ENCODE measurements around the gene OR52W1. TPM values are rescaled to one million over a fixed set of nuclear protein-coding genes. Genes with fewer than 3 reads are reported as not detected.

The OR52W1 gene
- total RNA-seq, 1 donor from 2014 or later = not detected

Other genes with a start within 250 kb of the OR52W1 start
- not detected for gene OR56A5, start 230.7 kb upstream of the OR52W1 start, total RNA-seq
- not detected for gene OR52L1, start 212.2 kb upstream of the OR52W1 start, total RNA-seq
- not detected for gene OR56A4, start 192.3 kb upstream of the OR52W1 start, total RNA-seq
- gene OR56A1, start 168.5 kb upstream of the OR52W1 start, total RNA-seq = not detected
- not detected for gene OR56B4, start 91.5 kb upstream of the OR52W1 start, total RNA-seq
- not detected for gene OR52B2, start 28.9 kb upstream of the OR52W1 start, total RNA-seq
- not detected for gene C11orf42, start 6.3 kb downstream of the OR52W1 start, total RNA-seq
- 13.2 TPM for gene FHIP1B, start 35.4 kb downstream of the OR52W1 start, total RNA-seq
- 0.08 TPM for gene CNGA4, start 39.9 kb downstream of the OR52W1 start, total RNA-seq
- not detected for gene CCKBR, start 60.6 kb downstream of the OR52W1 start, total RNA-seq
- 11.8 TPM for gene CAVIN3, start 121.3 kb downstream of the OR52W1 start, total RNA-seq
- 10.3 TPM for gene SMPD1, start 191.2 kb downstream of the OR52W1 start, total RNA-seq
- 2.6 TPM for gene APBB1, start 219.9 kb downstream of the OR52W1 start, total RNA-seq
- 0.64 TPM for gene HPX, start 241.8 kb downstream of the OR52W1 start, total RNA-seq

Data from esophagus mucosa (tissue), 1 donor.